H9 (cell line): Measurements from ENCODE around the gene TWF1. TPM values are rescaled to one million over a fixed set of nuclear protein-coding genes. Genes with fewer than 3 reads are reported as not detected.

Experiments used
- DNase-seq: peaks from one replicate; pipeline ENCODE4 v3.0.0-alpha.2; 2017
- H2AFZ ChIP-seq: one replicate; pipeline ENCODE4 v1.6.1; 2013; ENCODE audit warnings: mild to moderate bottlenecking, low read length, control low read depth, moderate library complexity
- H2AK5ac ChIP-seq: 2 replicates; pipeline ENCODE4 v1.6.1; 2013; ENCODE audit warnings: low read length, control low read depth, mixed read lengths; ENCODE audit not compliant: insufficient read length
- H2BK120ac ChIP-seq: one replicate; pipeline ENCODE4 v1.6.1; 2013; ENCODE audit warnings: low read depth, mild to moderate bottlenecking, low read length, control low read depth, inconsistent platforms; ENCODE audit not compliant: poor library complexity, severe bottlenecking
- H2BK12ac ChIP-seq: 2 replicates; pipeline ENCODE4 v1.6.1; 2013; ENCODE audit warnings: low read length, control low read depth, mixed read lengths, low read depth; ENCODE audit not compliant: insufficient read length
- H2BK15ac ChIP-seq: 2 replicates; pipeline ENCODE4 v1.6.1; 2013; ENCODE audit warnings: low read depth, low read length, control low read depth
- H2BK20ac ChIP-seq: one replicate; pipeline ENCODE4 v1.6.1; 2013; ENCODE audit warnings: low read depth, mild to moderate bottlenecking, low read length, control low read depth, inconsistent platforms; ENCODE audit not compliant: poor library complexity, severe bottlenecking
- H2BK5ac ChIP-seq: 2 replicates; pipeline ENCODE4 v1.6.1; 2013; ENCODE audit warnings: low read length, control low read depth, mixed read lengths; ENCODE audit not compliant: insufficient read length
- H3K14ac ChIP-seq: 2 replicates; pipeline ENCODE4 v1.6.1; 2013; ENCODE audit warnings: low read length, control low read depth; ENCODE audit not compliant: insufficient read depth
- H3K18ac ChIP-seq: 2 replicates; pipeline ENCODE4 v1.6.1; 2013; ENCODE audit warnings: low read depth, mild to moderate bottlenecking, mixed read lengths, low read length, control low read depth; ENCODE audit not compliant: insufficient read length
- H3K23ac ChIP-seq: 2 replicates; pipeline ENCODE4 v1.6.1; 2013; ENCODE audit warnings: low read length, control low read depth, mixed read lengths, low read depth; ENCODE audit not compliant: insufficient read length
- H3K23me2 ChIP-seq: 2 replicates; pipeline ENCODE4 v1.6.1; 2013; ENCODE audit warnings: low read depth, mild to moderate bottlenecking, mixed read lengths, low read length, control low read depth; ENCODE audit not compliant: insufficient read length, poor library complexity, severe bottlenecking
- H3K27ac ChIP-seq: 2 replicates; pipeline ENCODE4 v1.5.1; 2013; ENCODE audit warnings: low read length, control low read depth, mixed read lengths, low read depth; ENCODE audit not compliant: insufficient read length
- H3K27me3 ChIP-seq: 2 replicates; pipeline ENCODE4 v1.6.1; 2013; ENCODE audit warnings: low read length, control low read depth, inconsistent platforms; ENCODE audit not compliant: insufficient read depth
- H3K4ac ChIP-seq: 2 replicates; pipeline ENCODE4 v1.6.1; 2013; ENCODE audit warnings: low read depth, mild to moderate bottlenecking, control low read depth, inconsistent platforms, low read length, moderate library complexity
- H3K4me1 ChIP-seq: 2 replicates; pipeline ENCODE4 v1.6.1; 2013; ENCODE audit warnings: low read length, control low read depth, inconsistent platforms; ENCODE audit not compliant: insufficient read depth
- H3K4me2 ChIP-seq: 2 replicates; pipeline ENCODE4 v1.6.1; 2013; ENCODE audit warnings: low read length, control low read depth, mixed read lengths; ENCODE audit not compliant: insufficient read length, insufficient read depth
- H3K56ac ChIP-seq: 2 replicates; pipeline ENCODE4 v1.6.1; 2013; ENCODE audit warnings: low read depth, mild to moderate bottlenecking, mixed read lengths, low read length, control low read depth; ENCODE audit not compliant: insufficient read length
- H3K79me1 ChIP-seq: 2 replicates; pipeline ENCODE4 v1.6.1; 2013; ENCODE audit warnings: low read depth, mild to moderate bottlenecking, moderate library complexity, low read length, control low read depth, inconsistent platforms; ENCODE audit not compliant: insufficient read depth, poor library complexity, severe bottlenecking
- H3K79me2 ChIP-seq: 2 replicates; pipeline ENCODE4 v1.6.1; 2013; ENCODE audit warnings: low read length, control low read depth, inconsistent platforms; ENCODE audit not compliant: insufficient read depth
- H3K9ac ChIP-seq: 2 replicates; pipeline ENCODE4 v1.6.1; 2013; ENCODE audit warnings: low read length, control low read depth, mixed read lengths; ENCODE audit not compliant: insufficient read length; ENCODE audit errors: extremely low read depth
- H3K9me3 ChIP-seq: one replicate; pipeline ENCODE4 v1.6.1; 2013; ENCODE audit warnings: low read depth, low read length, inconsistent platforms; ENCODE audit not compliant: control insufficient read depth
- H3T11ph ChIP-seq: one replicate; pipeline ENCODE4 v1.6.1; 2013; ENCODE audit warnings: mild to moderate bottlenecking, low read length, control low read depth, inconsistent platforms
- H4K20me1 ChIP-seq: one replicate; pipeline ENCODE4 v1.6.1; 2013; ENCODE audit not compliant: control insufficient read depth, insufficient read length, insufficient read depth
- H4K5ac ChIP-seq: 2 replicates; pipeline ENCODE4 v1.6.1; 2013; ENCODE audit warnings: low read depth, mild to moderate bottlenecking, mixed read lengths, low read length, control low read depth; ENCODE audit not compliant: insufficient read length
- H4K8ac ChIP-seq: replicated peaks from 2 replicates; pipeline ENCODE4 v1.6.1; 2013; ENCODE audit warnings: low read length, control low read depth, mixed read lengths, low read depth; ENCODE audit not compliant: insufficient read length
- H4K91ac ChIP-seq: 2 replicates; pipeline ENCODE4 v1.6.1; 2013; ENCODE audit warnings: low read depth, mild to moderate bottlenecking, moderate library complexity, mixed read lengths, low read length, control low read depth; ENCODE audit not compliant: insufficient read length
- H3K27ac Mint-ChIP-seq, 3 experiments: 2 replicates in 2 of 3; 3 replicates in 1 of 3; pipeline ENCODE4 v1.8.0; 2020 to 2021; ENCODE audit warnings: mixed read lengths in 3 of 3, mild to moderate bottlenecking in 1 of 3, moderate library complexity in 1 of 3
- H3K27me3 Mint-ChIP-seq: 2 replicates; pipeline ENCODE4 v1.8.0; 2021; ENCODE audit warnings: low read depth, mild to moderate bottlenecking, moderate library complexity, mixed read lengths
- H3K36me3 Mint-ChIP-seq, 3 experiments: 2 replicates in 2 of 3; 3 replicates in 1 of 3; pipeline ENCODE4 v1.8.0; 2020 to 2021; ENCODE audit warnings: low read depth in 3 of 3, mixed read lengths in 3 of 3; ENCODE audit not compliant: insufficient read depth in 1 of 3
- H3K4me1 Mint-ChIP-seq, 2 experiments: 2 replicates each; pipeline ENCODE4 v1.8.0; 2020; ENCODE audit warnings: mixed read lengths in 2 of 2
- H3K4me3 Mint-ChIP-seq, 2 experiments: 2 replicates in 1 of 2; 3 replicates in 1 of 2; pipeline ENCODE4 v1.8.0; 2020 to 2021; ENCODE audit warnings: mild to moderate bottlenecking in 2 of 2, mixed read lengths in 2 of 2, moderate library complexity in 1 of 2
- H3K9me3 Mint-ChIP-seq, 2 experiments: 2 replicates in 1 of 2; 3 replicates in 1 of 2; pipeline ENCODE4 v1.8.0; 2020; ENCODE audit warnings: mild to moderate bottlenecking in 2 of 2, mixed read lengths in 2 of 2, moderate library complexity in 1 of 2
- total RNA-seq: library from RNA; stranded (reverse); gene quantifications from 2 replicates; pipeline ENCODE4 v1.2.1, GENCODE V29; 2021
- TF ChIP-seq, protein P1 (sequence below): fragments of 200-600 bp; sonication (generic); conservative IDR thresholded peaks from 3 replicates; pipeline ENCODE4 v1.8.0; 2021; ENCODE audit warnings: antibody characterized with exemption, mild to moderate bottlenecking

The TWF1 gene
- total RNA-seq, 1 experiment from 2014 or later, result 22.8 TPM

- Histone ChIP-seq H3K18ac (no peak overlapping the region), H4K5ac (no peak overlapping the region), H2AFZ (no peak overlapping the region), H4K20me1 (no peaks in the 10 kb centered on the region), H3K4me1 (no peaks in the 10 kb centered on the region), H3K27me3 (no peaks in the 10 kb centered on the region), H3K56ac (no peak overlapping the region), H3K9me3 (no peaks in the 10 kb centered on the region), H3K79me2 (no peaks in the 10 kb centered on the region), H2BK12ac (no peak overlapping the region), H3K79me1 (no peaks in the 10 kb centered on the region), H3K27ac (no peak overlapping the region), H3K4me2 (no peak overlapping the region), H2BK20ac (no peak overlapping the region), H4K8ac (no peak overlapping the region), H4K91ac (no peak overlapping the region), H3K14ac (no peak overlapping the region), H2BK120ac (no peak overlapping the region), H3K23ac (no peak overlapping the region), H3K23me2 (no peaks in the 10 kb centered on the region), H2BK15ac (no peak overlapping the region), H2AK5ac (no peak overlapping the region), H3K9ac (no peak overlapping the region), H3T11ph (no peak overlapping the region), H2BK5ac (no peak overlapping the region), H3K4ac (no peak overlapping the region)
- Mint-ChIP-seq H3K9me3 (no peaks in the 10 kb centered on the region), H3K4me1 (no peaks in the 10 kb centered on the region), H3K27ac (no peak overlapping the region), H3K4me3 (no peak overlapping the region), H3K27me3 (no peaks in the 10 kb centered on the region), H3K36me3 (no peaks in the 10 kb centered on the region; a peak in 1 of 7 replicates)
- TF ChIP-seq, protein P1, sequence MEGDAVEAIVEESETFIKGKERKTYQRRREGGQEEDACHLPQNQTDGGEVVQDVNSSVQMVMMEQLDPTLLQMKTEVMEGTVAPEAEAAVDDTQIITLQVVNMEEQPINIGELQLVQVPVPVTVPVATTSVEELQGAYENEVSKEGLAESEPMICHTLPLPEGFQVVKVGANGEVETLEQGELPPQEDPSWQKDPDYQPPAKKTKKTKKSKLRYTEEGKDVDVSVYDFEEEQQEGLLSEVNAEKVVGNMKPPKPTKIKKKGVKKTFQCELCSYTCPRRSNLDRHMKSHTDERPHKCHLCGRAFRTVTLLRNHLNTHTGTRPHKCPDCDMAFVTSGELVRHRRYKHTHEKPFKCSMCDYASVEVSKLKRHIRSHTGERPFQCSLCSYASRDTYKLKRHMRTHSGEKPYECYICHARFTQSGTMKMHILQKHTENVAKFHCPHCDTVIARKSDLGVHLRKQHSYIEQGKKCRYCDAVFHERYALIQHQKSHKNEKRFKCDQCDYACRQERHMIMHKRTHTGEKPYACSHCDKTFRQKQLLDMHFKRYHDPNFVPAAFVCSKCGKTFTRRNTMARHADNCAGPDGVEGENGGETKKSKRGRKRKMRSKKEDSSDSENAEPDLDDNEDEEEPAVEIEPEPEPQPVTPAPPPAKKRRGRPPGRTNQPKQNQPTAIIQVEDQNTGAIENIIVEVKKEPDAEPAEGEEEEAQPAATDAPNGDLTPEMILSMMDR, result no peak
- DNase-seq, result no peak
Measured at GRCh38 chr12:43786899-43787693, 19.0 kb downstream of the TWF1 start.
